Psoas muscle (tissue), 8 donors: ENCODE measurements around the gene RFC3. TPM values are rescaled to one million over a fixed set of nuclear protein-coding genes. Genes with fewer than 3 reads are reported as not detected.

Experiments
- ATAC-seq, 4 donors: fragments of 200-7000 bp; cut with Tn5 transposase; one replicate each; pipeline ENCODE4 v1.9.1; 2020; ENCODE audit warnings: moderate library complexity in 3 of 4, mild to moderate bottlenecking in 2 of 4
- DNase-seq, 2 donors: peaks; one replicate each; pipeline ENCODE4 v3.0.0-alpha.2; 2020
- H3K27ac ChIP-seq: fragments of 200-600 bp; one replicate; pipeline ENCODE4 v1.8.0; 2022
- H3K27me3 ChIP-seq, 3 donors: fragments of 200-600 bp in 1 of 3; one replicate each; pipeline versions ENCODE4 v1.6.1 to v1.8.0; 2013 to 2022; ENCODE audit warnings: low read length in 2 of 3, mild to moderate bottlenecking in 2 of 3, moderate library complexity in 1 of 3; ENCODE audit not compliant: insufficient read depth in 3 of 3
- H3K36me3 ChIP-seq, 2 donors: fragments of 200-600 bp in 1 of 2; one replicate each; pipeline versions ENCODE4 v1.6.1 to v1.8.0; 2013 to 2022; ENCODE audit warnings: low read depth in 1 of 2, mild to moderate bottlenecking in 1 of 2, moderate library complexity in 1 of 2; ENCODE audit not compliant: insufficient read depth in 1 of 2
- H3K4me1 ChIP-seq: fragments of 200-600 bp; one replicate; pipeline ENCODE4 v1.8.0; 2022
- H3K4me3 ChIP-seq: fragments of 200-600 bp; one replicate; pipeline ENCODE4 v1.8.0; 2022; ENCODE audit warnings: mild to moderate bottlenecking
- H3K9me3 ChIP-seq: fragments of 200-600 bp; one replicate; pipeline ENCODE4 v1.8.0; 2022
- WGBS, 3 donors: extraction: QIAGEN DNeasy Blood & Tissue Kit; methylation state at CpG; one replicate each; pipeline versions ENCODE4 v1.1.6 to v1.1.7; 2013; 5-methylcytosine and 5-hydroxymethylcytosine counted together
- intact Hi-C, 2 donors: fragments of 100-400 bp; cut with DNase I; formaldehyde crosslinking; loops; one replicate each; pipeline versions ENCODE4 v1.11.0 to v1.14.2; 2022
- polyA plus RNA-seq, 3 donors: library from polyadenylated mRNA; stranded (reverse); fragments of 200-250 nt; gene quantifications; one replicate each; pipeline ENCODE4 v1.2.3, GENCODE V29; 2013
- total RNA-seq, 4 donors: library from RNA; stranded (reverse); fragmentation: NEBNext Ultra II Directional in 2 of 4; extraction: Animal tissue kit (Norgen Biotek cat#: 25700) in 2 of 4; gene quantifications; one replicate each; pipeline versions ENCODE4 v1.2.1 to v1.2.4, GENCODE V29; 2021 to 2023
- TF ChIP-seq, protein P1 (sequence below): fragments of 200-600 bp; IDR thresholded peaks from one replicate; pipeline ENCODE4 v1.8.0; 2022; ENCODE audit warnings: antibody characterized with exemption
- donor health status: healthy with polysubstance abuse.
- donor health status: DM: no; HTN: no; CAD: no; lungs with moderate emphysema.
- donor health status: Bipolar disorder and iron deficiency.
- donor health status: healthy.
- donor health status: DM: yes; HTN: yes; CAD: no.
- donor health status: DM: no; HTN: no; CAD: no.
- donor health status: DM: no; HTN: no; CAD: no.
- donor health status: DM: yes; HTN: yes; CAD: no.

The RFC3 gene
- total and polyA plus RNA-seq, 7 donors, result 1.6 to 3.8 (median 2.7) TPM

DNA sequence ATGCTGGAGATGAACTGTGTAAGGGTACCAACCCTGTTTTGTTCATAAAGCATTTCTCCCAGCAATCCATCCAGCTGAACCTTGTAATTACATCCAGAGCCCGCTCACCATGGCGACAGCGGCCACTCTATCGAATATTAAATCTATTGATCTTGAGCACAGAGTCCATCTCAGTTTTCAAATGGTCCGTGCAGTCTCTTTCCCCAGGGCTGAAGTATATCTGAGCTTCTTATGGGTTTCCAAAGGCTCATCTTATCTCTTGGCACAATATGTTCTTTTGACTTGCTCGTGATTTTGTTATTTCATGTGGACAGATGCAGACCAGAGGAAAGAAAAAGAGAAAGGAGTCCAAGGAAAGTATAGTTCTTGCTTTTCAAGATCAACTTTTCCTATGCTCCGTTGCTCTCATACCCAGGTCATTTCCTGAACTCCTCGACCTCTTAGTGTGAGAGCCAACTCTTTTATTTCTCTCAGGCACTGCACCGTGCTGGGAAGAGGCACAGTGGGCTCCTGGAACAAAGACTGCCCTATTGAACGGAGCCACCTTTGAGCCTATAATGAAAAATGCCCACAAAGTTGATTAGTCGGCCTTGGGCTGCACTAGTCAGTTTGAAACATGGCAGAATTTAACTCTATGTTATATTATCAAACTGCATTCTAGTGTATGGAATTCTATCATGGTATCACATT is 66.7 kb downstream of the RFC3 start:
- ATAC-seq (no peak), DNase-seq (no peak)
- H3K27ac ChIP-seq, result no peak overlapping the region
- no peaks in the 10 kb centered on the region for H3K27me3 ChIP-seq
- no peaks in the 10 kb centered on the region for H3K36me3 ChIP-seq
- H3K4me3 ChIP-seq, result no peak overlapping the region
- 79 to 84% (median 81%) methylated on average over 11 of the region's 11 CpGs for WGBS, 3 donors
- H3K9me3 ChIP-seq, result no peaks in the 10 kb centered on the region
- intact Hi-C loops, result no loop called here
- H3K4me1 ChIP-seq, result no peaks in the 10 kb centered on the region
- TF ChIP-seq, protein P1, sequence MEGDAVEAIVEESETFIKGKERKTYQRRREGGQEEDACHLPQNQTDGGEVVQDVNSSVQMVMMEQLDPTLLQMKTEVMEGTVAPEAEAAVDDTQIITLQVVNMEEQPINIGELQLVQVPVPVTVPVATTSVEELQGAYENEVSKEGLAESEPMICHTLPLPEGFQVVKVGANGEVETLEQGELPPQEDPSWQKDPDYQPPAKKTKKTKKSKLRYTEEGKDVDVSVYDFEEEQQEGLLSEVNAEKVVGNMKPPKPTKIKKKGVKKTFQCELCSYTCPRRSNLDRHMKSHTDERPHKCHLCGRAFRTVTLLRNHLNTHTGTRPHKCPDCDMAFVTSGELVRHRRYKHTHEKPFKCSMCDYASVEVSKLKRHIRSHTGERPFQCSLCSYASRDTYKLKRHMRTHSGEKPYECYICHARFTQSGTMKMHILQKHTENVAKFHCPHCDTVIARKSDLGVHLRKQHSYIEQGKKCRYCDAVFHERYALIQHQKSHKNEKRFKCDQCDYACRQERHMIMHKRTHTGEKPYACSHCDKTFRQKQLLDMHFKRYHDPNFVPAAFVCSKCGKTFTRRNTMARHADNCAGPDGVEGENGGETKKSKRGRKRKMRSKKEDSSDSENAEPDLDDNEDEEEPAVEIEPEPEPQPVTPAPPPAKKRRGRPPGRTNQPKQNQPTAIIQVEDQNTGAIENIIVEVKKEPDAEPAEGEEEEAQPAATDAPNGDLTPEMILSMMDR, result no peak
